ENCODE results near the gene DCLK2.

DNA sequence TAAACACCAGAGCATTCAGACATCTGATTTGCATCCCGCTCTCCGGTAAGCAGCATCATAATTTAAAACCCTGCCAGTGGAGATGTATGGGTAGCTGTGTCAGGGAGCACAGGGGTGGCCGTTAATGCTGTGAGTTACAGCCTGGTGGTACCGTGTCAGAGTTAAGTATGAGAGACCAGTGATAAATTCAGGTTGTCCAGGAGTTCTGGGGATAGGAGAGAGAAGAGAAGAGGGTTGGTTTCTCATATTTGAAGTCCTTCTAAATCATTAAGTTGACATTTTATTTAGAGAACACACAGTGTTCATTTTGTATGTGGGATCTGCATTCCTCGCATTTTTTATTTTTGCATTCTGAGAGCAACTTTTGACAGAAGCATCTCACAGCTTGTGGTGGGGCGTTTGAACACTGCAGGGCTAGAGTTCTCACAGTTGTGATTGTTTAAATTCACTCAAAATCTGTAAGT lies 157.6 kb downstream of the DCLK2 start:
- TF ChIP-seq, protein P1, sequence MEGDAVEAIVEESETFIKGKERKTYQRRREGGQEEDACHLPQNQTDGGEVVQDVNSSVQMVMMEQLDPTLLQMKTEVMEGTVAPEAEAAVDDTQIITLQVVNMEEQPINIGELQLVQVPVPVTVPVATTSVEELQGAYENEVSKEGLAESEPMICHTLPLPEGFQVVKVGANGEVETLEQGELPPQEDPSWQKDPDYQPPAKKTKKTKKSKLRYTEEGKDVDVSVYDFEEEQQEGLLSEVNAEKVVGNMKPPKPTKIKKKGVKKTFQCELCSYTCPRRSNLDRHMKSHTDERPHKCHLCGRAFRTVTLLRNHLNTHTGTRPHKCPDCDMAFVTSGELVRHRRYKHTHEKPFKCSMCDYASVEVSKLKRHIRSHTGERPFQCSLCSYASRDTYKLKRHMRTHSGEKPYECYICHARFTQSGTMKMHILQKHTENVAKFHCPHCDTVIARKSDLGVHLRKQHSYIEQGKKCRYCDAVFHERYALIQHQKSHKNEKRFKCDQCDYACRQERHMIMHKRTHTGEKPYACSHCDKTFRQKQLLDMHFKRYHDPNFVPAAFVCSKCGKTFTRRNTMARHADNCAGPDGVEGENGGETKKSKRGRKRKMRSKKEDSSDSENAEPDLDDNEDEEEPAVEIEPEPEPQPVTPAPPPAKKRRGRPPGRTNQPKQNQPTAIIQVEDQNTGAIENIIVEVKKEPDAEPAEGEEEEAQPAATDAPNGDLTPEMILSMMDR (IDR thresholded peaks at IDR 0.05), result no peak
- TF ChIP-seq RAD21 (IDR thresholded peaks at IDR 0.05; ENCODE audit: low read length), result no peak
- no peak for TF ChIP-seq POLR2AphosphoS5 (IDR thresholded peaks at IDR 0.05; ENCODE audit: low read depth, low read length)
- TF ChIP-seq EP300 (IDR thresholded peaks at IDR 0.05; ENCODE audit: borderline replicate concordance in 1 of 2, low read depth in 1 of 2, low read length in 1 of 2), result no peak
- TF ChIP-seq, protein P2, sequence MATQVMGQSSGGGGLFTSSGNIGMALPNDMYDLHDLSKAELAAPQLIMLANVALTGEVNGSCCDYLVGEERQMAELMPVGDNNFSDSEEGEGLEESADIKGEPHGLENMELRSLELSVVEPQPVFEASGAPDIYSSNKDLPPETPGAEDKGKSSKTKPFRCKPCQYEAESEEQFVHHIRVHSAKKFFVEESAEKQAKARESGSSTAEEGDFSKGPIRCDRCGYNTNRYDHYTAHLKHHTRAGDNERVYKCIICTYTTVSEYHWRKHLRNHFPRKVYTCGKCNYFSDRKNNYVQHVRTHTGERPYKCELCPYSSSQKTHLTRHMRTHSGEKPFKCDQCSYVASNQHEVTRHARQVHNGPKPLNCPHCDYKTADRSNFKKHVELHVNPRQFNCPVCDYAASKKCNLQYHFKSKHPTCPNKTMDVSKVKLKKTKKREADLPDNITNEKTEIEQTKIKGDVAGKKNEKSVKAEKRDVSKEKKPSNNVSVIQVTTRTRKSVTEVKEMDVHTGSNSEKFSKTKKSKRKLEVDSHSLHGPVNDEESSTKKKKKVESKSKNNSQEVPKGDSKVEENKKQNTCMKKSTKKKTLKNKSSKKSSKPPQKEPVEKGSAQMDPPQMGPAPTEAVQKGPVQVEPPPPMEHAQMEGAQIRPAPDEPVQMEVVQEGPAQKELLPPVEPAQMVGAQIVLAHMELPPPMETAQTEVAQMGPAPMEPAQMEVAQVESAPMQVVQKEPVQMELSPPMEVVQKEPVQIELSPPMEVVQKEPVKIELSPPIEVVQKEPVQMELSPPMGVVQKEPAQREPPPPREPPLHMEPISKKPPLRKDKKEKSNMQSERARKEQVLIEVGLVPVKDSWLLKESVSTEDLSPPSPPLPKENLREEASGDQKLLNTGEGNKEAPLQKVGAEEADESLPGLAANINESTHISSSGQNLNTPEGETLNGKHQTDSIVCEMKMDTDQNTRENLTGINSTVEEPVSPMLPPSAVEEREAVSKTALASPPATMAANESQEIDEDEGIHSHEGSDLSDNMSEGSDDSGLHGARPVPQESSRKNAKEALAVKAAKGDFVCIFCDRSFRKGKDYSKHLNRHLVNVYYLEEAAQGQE (IDR thresholded peaks at IDR 0.05; ENCODE audit: low read depth, low read length), result no peak
- no peak for TF ChIP-seq CHD2 (IDR thresholded peaks at IDR 0.05; ENCODE audit: low read length, partially characterized antibody)

Data from SK-N-SH (cell line).